GM18867 (cell line): ENCODE data around the gene TTLL5.

Experiments used
- ATAC-seq: cut with Tn5 transposase; IDR thresholded peaks from one replicate; pipeline ENCODE4 v1.9.1; 2021; ENCODE audit warnings: mild to moderate bottlenecking, moderate library complexity; ENCODE audit not compliant: unreplicated experiment

TTLL5 gene

GRCh38 chr14:75946785-75947184 lies 285.7 kb downstream of the TTLL5 start:
- no peak for ATAC-seq

- no peak for ATAC-seq
These were observed 291.4 kb downstream of the TTLL5 start for GRCh38 chr14:75952489-75952888.

GRCh38 chr14:75959031-75959430 lies 298.0 kb downstream of the TTLL5 start:
- no peak for ATAC-seq

- ATAC-seq: no peak
These were observed 299.2 kb downstream of the TTLL5 start for GRCh38 chr14:75960231-75960630.

- ATAC-seq: no peak
These were observed 300.6 kb downstream of the TTLL5 start for GRCh38 chr14:75961662-75962061.

GRCh38 chr14:75967866-75968265 lies 306.8 kb downstream of the TTLL5 start:
- no peak for ATAC-seq

GRCh38 chr14:75968456-75968855 lies 307.4 kb downstream of the TTLL5 start:
- ATAC-seq: no peak

- ATAC-seq: no peak
These were observed 308.1 kb downstream of the TTLL5 start for GRCh38 chr14:75969126-75969525.

- ATAC-seq: no peak
These were observed 308.8 kb downstream of the TTLL5 start for GRCh38 chr14:75969891-75970290.

- ATAC-seq: no peak
These were observed 309.9 kb downstream of the TTLL5 start for GRCh38 chr14:75970989-75971388.

- ATAC-seq: no peak
These were observed 310.5 kb downstream of the TTLL5 start for GRCh38 chr14:75971509-75971908.

- no peak for ATAC-seq
These were observed 311.9 kb downstream of the TTLL5 start for GRCh38 chr14:75972801-75973421.

GRCh38 chr14:75976826-75977581 lies 316.0 kb downstream of the TTLL5 start:
- ATAC-seq: no peak

GRCh38 chr14:75977582-75977943 lies 316.5 kb downstream of the TTLL5 start:
- no peak for ATAC-seq

GRCh38 chr14:75978249-75978731 lies 317.2 kb downstream of the TTLL5 start:
- ATAC-seq: no peak

GRCh38 chr14:75979071-75979571 lies 318.1 kb downstream of the TTLL5 start:
- no peak for ATAC-seq

GRCh38 chr14:75979648-75980565 lies 318.9 kb downstream of the TTLL5 start:
- no peak for ATAC-seq

- ATAC-seq: no peak
These were observed 319.8 kb downstream of the TTLL5 start for GRCh38 chr14:75980856-75981255.

GRCh38 chr14:75981426-75982265 lies 320.6 kb downstream of the TTLL5 start, which contains the start of gene TGFB3:
TSS of gene TGFB3 (minus strand) at chr14:75981995. CDS start at chr14:75980893, 1,102 bp downstream.
- peak; percentile 22 for ATAC-seq
